IMR-90 (cell line): ENCODE data around the gene EPHA6. TPM values are rescaled to one million over a fixed set of nuclear protein-coding genes. Genes with fewer than 3 reads are reported as not detected.

ENCODE experiments used
- ATAC-seq: fragments of 200-7000 bp; cut with Tn5 transposase; 2 replicates; pipeline ENCODE4 v1.9.1; 2020; ENCODE audit warnings: low read depth, mild to moderate bottlenecking, moderate library complexity
- BruUV-seq: library from RNA; stranded (reverse); fragments of 400-500 nt; replicated peaks from 2 replicates; lab custom pipeline; 2021; lab: Mats Ljungman, UMichigan
- CTCF ChIA-PET: fragments of 300-600 bp; formaldehyde crosslinking; extraction: SDS; loops from one replicate; lab custom pipeline; 2021; ENCODE audit warnings: antibody characterized with exemption; lab: Yijun Ruan, JAX
- POLR2A ChIA-PET: fragments of 300-600 bp; sonication (Branson Sonifier 250); formaldehyde crosslinking; loops from one replicate; lab custom pipeline; 2022; ENCODE audit warnings: antibody characterized with exemption; ENCODE audit not compliant: unreplicated experiment; lab: Charles Lee
- DNase-seq: peaks from one replicate; pipeline ENCODE4 v3.0.0; 2013
- H2AFZ ChIP-seq: replicated peaks from 2 replicates; pipeline ENCODE3; 2013; ENCODE audit warnings: low read length, mild to moderate bottlenecking; ENCODE audit not compliant: poor library complexity
- H2AK5ac ChIP-seq: 2 replicates; pipeline ENCODE4 v1.6.1; 2013; ENCODE audit warnings: low read depth, low read length, inconsistent platforms
- H2AK9ac ChIP-seq: replicated peaks from 2 replicates; pipeline ENCODE3; 2013; ENCODE audit warnings: mild to moderate bottlenecking, low read depth, low read length, moderate library complexity; ENCODE audit not compliant: poor library complexity
- H2BK120ac ChIP-seq: 2 replicates; pipeline ENCODE4 v1.6.1; 2013; ENCODE audit warnings: low read depth, low read length, inconsistent platforms
- H2BK15ac ChIP-seq: 3 replicates; pipeline ENCODE4 v1.6.1; 2013; ENCODE audit warnings: low read depth, low read length, inconsistent platforms
- H2BK20ac ChIP-seq: 2 replicates; pipeline ENCODE4 v1.6.1; 2013; ENCODE audit warnings: low read depth, mild to moderate bottlenecking, inconsistent platforms, low read length, moderate library complexity
- H2BK5ac ChIP-seq: 2 replicates; pipeline ENCODE4 v1.6.1; 2013; ENCODE audit warnings: mild to moderate bottlenecking, low read depth, low read length, inconsistent platforms; ENCODE audit not compliant: poor library complexity, severe bottlenecking
- H3K14ac ChIP-seq: replicated peaks from 2 replicates; pipeline ENCODE4 v1.6.1; 2013; ENCODE audit warnings: low read depth, low read length, inconsistent platforms
- H3K18ac ChIP-seq: 2 replicates; pipeline ENCODE4 v1.6.1; 2013; ENCODE audit warnings: low read depth, low read length, control low read depth
- H3K23ac ChIP-seq: 2 replicates; pipeline ENCODE4 v1.6.1; 2013; ENCODE audit warnings: low read depth, low read length, inconsistent platforms
- H3K27ac ChIP-seq: 2 replicates; pipeline ENCODE4 v1.5.1; 2013; ENCODE audit warnings: mild to moderate bottlenecking, control low read depth, low read length; ENCODE audit not compliant: insufficient read depth
- H3K27me3 ChIP-seq: 2 replicates; pipeline ENCODE4 v1.6.1; 2013; ENCODE audit warnings: low read length; ENCODE audit not compliant: control insufficient read depth, insufficient read depth
- H3K36me3 ChIP-seq: 2 replicates; pipeline ENCODE4 v1.6.1; 2013; ENCODE audit warnings: low read length, mixed read lengths; ENCODE audit not compliant: control insufficient read depth, insufficient read depth
- H3K4ac ChIP-seq: 2 replicates; pipeline ENCODE4 v1.6.1; 2013; ENCODE audit warnings: low read depth, low read length, inconsistent platforms
- H3K4me1 ChIP-seq: 2 replicates; pipeline ENCODE4 v1.6.1; 2013; ENCODE audit warnings: low read length, mixed read lengths; ENCODE audit not compliant: control insufficient read depth, insufficient read depth
- H3K4me2 ChIP-seq: 2 replicates; pipeline ENCODE4 v1.6.1; 2013; ENCODE audit warnings: low read depth, mild to moderate bottlenecking, control low read depth, low read length, moderate library complexity
- H3K4me3 ChIP-seq: 2 replicates; pipeline ENCODE4 v1.5.1; 2013; ENCODE audit warnings: low read depth, mild to moderate bottlenecking, control low read depth, low read length, moderate library complexity; ENCODE audit not compliant: insufficient read depth
- H3K56ac ChIP-seq: 2 replicates; pipeline ENCODE4 v1.6.1; 2013; ENCODE audit warnings: low read length, inconsistent platforms; ENCODE audit not compliant: insufficient read depth; ENCODE audit errors: extremely low read depth
- H3K79me1 ChIP-seq, 2 experiments: 2 replicates each; pipeline ENCODE4 v1.6.1; 2013; ENCODE audit warnings: low read length in 2 of 2, inconsistent platforms in 1 of 2, low read depth in 1 of 2
- H3K9ac ChIP-seq: 2 replicates; pipeline ENCODE4 v1.6.1; 2013; ENCODE audit warnings: low read depth, low read length, control low read depth
- H3K9me1 ChIP-seq: 2 replicates; pipeline ENCODE4 v1.6.1; 2013; ENCODE audit warnings: low read length, inconsistent platforms; ENCODE audit not compliant: insufficient read depth
- H3K9me3 ChIP-seq: 2 replicates; pipeline ENCODE4 v1.6.1; 2013; ENCODE audit warnings: low read length; ENCODE audit not compliant: control insufficient read depth, insufficient read depth
- H4K20me1 ChIP-seq: 2 replicates; pipeline ENCODE4 v1.6.1; 2013; ENCODE audit warnings: low read length, inconsistent platforms; ENCODE audit not compliant: insufficient read depth
- H4K5ac ChIP-seq: 2 replicates; pipeline ENCODE4 v1.6.1; 2013; ENCODE audit warnings: mild to moderate bottlenecking, low read depth, low read length, control low read depth
- H4K8ac ChIP-seq, 2 experiments: 2 replicates each; pipeline ENCODE4 v1.6.1; 2013; ENCODE audit warnings: low read depth in 2 of 2, low read length in 2 of 2, control low read depth in 1 of 2, inconsistent platforms in 1 of 2
- H4K91ac ChIP-seq: 2 replicates; pipeline ENCODE4 v1.6.1; 2013; ENCODE audit warnings: low read depth, low read length, inconsistent platforms; ENCODE audit not compliant: insufficient read depth
- BHLHE40 ChIP-seq: fragments of 150-350 bp; IDR thresholded peaks from 2 replicates; pipeline ENCODE4 v1.6.1; 2016; ENCODE audit warnings: mild to moderate bottlenecking, low read depth, low read length
- CEBPB ChIP-seq: IDR thresholded peaks from 2 replicates; pipeline ENCODE4 v1.6.1; 2012; ENCODE audit warnings: low read depth, low read length, improper control_type of control experiment
- FOS ChIP-seq: fragments of 150-350 bp; IDR thresholded peaks from 2 replicates; pipeline ENCODE4 v1.6.1; 2016; ENCODE audit warnings: low read depth, low read length
- MXI1 ChIP-seq: IDR thresholded peaks from 2 replicates; pipeline ENCODE4 v1.6.1; 2012; ENCODE audit warnings: low read depth, mild to moderate bottlenecking, low read length, moderate library complexity, borderline replicate concordance
- NFE2L2 ChIP-seq: fragments of 150-350 bp; IDR thresholded peaks from 2 replicates; pipeline ENCODE4 v1.6.1; 2016; ENCODE audit warnings: low read depth, mild to moderate bottlenecking, low read length
- RFX5 ChIP-seq: IDR thresholded peaks from 2 replicates; pipeline ENCODE4 v1.8.0; 2012; ENCODE audit warnings: low read depth, mild to moderate bottlenecking, low read length, moderate library complexity
- WGBS, 2 experiments: methylation state at CpG; one replicate each; pipeline versions ENCODE4 v1.1.5 to v1.1.7; 2013; ENCODE audit warnings: missing lambda C conversion rate in 2 of 2; ENCODE audit not compliant: insufficient read length in 1 of 2; ENCODE audit errors: extremely low coverage in 2 of 2; 5-methylcytosine and 5-hydroxymethylcytosine counted together
- dilution Hi-C: fragments of 300-500 bp; cut with HindIII; formaldehyde crosslinking; loops from one replicate; pipeline ENCODE4 v1.14.3; 2018; ENCODE audit warnings: low sequenced_read_pairs; ENCODE audit not compliant: unreplicated experiment
- in situ Hi-C: fragments of 300-500 bp; cut with MboI; formaldehyde crosslinking; loops from 3 replicates; pipeline ENCODE4 v1.14.3; 2019; ENCODE audit warnings: low sequenced_read_pairs, inconsistent platforms, mixed read lengths
- intact Hi-C: fragments of 100-400 bp; cut with micrococcal nuclease; formaldehyde crosslinking; loops from 2 replicates; pipeline ENCODE4 v1.10.0; 2022
- polyA plus RNA-seq, 3 experiments: library from polyadenylated mRNA; depleted of rRNA; stranded (reverse); fragments of >200 nt; gene quantifications; 2 replicates each; pipeline ENCODE4 v1.2.3, GENCODE V29; 2012; ENCODE audit warnings: low replicate concordance in 1 of 3
- total RNA-seq: library from RNA; depleted of rRNA; stranded (reverse); fragments of >200 nt; gene quantifications from 2 replicates; pipeline ENCODE4 v1.2.3, GENCODE V29; 2012

EPHA6 gene
- total and polyA plus RNA-seq, 2 of the 4 experiments (the other 2 are of a cell fraction) = not detected

GRCh38 chr3:97277708-97278107 is 463.3 kb downstream of the EPHA6 start:
- TF ChIP-seq CEBPB (no peak), BHLHE40 (no peak), FOS (no peak), RFX5 (no peak), NFE2L2 (no peak), MXI1 (no peak)
- no peaks in the 10 kb centered on the region for H3K4me1 ChIP-seq
- H3K9me1 ChIP-seq = no peaks in the 10 kb centered on the region
- in situ Hi-C loops = no loop called here
- intact Hi-C loops = no loop called here
- no peak overlapping the region for H3K23ac ChIP-seq
- H2AFZ ChIP-seq = no peak overlapping the region
- H3K4me3 ChIP-seq = no peak overlapping the region
- H4K20me1 ChIP-seq = no peaks in the 10 kb centered on the region
- no peak overlapping the region for H3K27ac ChIP-seq
- H2AK9ac ChIP-seq = no peak overlapping the region
- H3K9ac ChIP-seq = no peak overlapping the region
- dilution Hi-C loops = no loop called here
- H3K27me3 ChIP-seq = no peaks in the 10 kb centered on the region
- no TSS peak for BruUV-seq
- H3K36me3 ChIP-seq = no peaks in the 10 kb centered on the region
- H3K18ac ChIP-seq = no peak overlapping the region
- CTCF ChIA-PET = no interaction called here
- no CpG with 5 or more reads among the region's 4 CpGs for WGBS, 2 experiments
- H2BK5ac ChIP-seq = no peak overlapping the region
- no peak overlapping the region for H3K56ac ChIP-seq
- H3K4ac ChIP-seq = no peak overlapping the region
- H3K4me2 ChIP-seq = no peak overlapping the region
- H4K5ac ChIP-seq = no peak overlapping the region
- no peak overlapping the region for H4K8ac ChIP-seq
- no peak overlapping the region for H3K14ac ChIP-seq
- H2BK15ac ChIP-seq = no peak overlapping the region
- H3K79me1 ChIP-seq = no peaks in the 10 kb centered on the region
- no peak overlapping the region for H2AK5ac ChIP-seq
- H3K9me3 ChIP-seq = 0 out of 2 replicates have a peak, but pooled peaks cover 4% of the 10 kb centered on the region
- H4K91ac ChIP-seq = no peak overlapping the region
- no peak overlapping the region for H2BK120ac ChIP-seq
- POLR2A ChIA-PET = no interaction called here
- no peak for DNase-seq
- ATAC-seq = no peak
- no peak overlapping the region for H2BK20ac ChIP-seq
